ENCODE measurements around the gene SLC39A13. TPM values are rescaled to one million over a fixed set of nuclear protein-coding genes. Genes with fewer than 3 reads are reported as not detected.

Gene SLC39A13

GRCh38 chr11:47461876-47462275, 53.5 kb downstream of the SLC39A13 start:
- DNase-seq (ENCODE audit: low read depth in 1 of 2, low spot score in 1 of 2) = no peak
- H3K4me3 ChIP-seq (replicated peaks; ENCODE audit: insufficient read depth, low read length) = no peak overlapping the region
- no peak overlapping the region for H3K27ac ChIP-seq (replicated peaks)
- TF ChIP-seq CTCF (IDR thresholded peaks at IDR 0.05; ENCODE audit: insufficient read depth, low read length) (no peak), POLR2AphosphoS5 (IDR thresholded peaks at IDR 0.05; ENCODE audit: low read depth) (no peak), SPI1 (IDR thresholded peaks at IDR 0.05; ENCODE audit: borderline replicate concordance, low read depth) (no peak), GABPA (IDR thresholded peaks at IDR 0.05; ENCODE audit: low read depth) (no peak), REST (IDR thresholded peaks at IDR 0.05; ENCODE audit: insufficient replicate concordance, low read depth) (no peak)
- H3K27me3 ChIP-seq (ENCODE audit: insufficient read depth, poor library complexity, severe bottlenecking) = no peaks in the 10 kb centered on the region

- TF ChIP-seq POLR2AphosphoS5 (IDR thresholded peaks at IDR 0.05; ENCODE audit: low read depth) = no peak
- no peak for TF ChIP-seq REST (IDR thresholded peaks at IDR 0.05; ENCODE audit: insufficient replicate concordance, low read depth)
- no peak for TF ChIP-seq CTCF (IDR thresholded peaks at IDR 0.05; ENCODE audit: insufficient read depth, low read length)
- no peak for TF ChIP-seq GABPA (IDR thresholded peaks at IDR 0.05; ENCODE audit: low read depth)
- no peak for TF ChIP-seq SPI1 (IDR thresholded peaks at IDR 0.05; ENCODE audit: borderline replicate concordance, low read depth)
- no peak for DNase-seq (ENCODE audit: low read depth in 1 of 2, low spot score in 1 of 2)
- no peak overlapping the region for H3K27ac ChIP-seq (replicated peaks)
- no peak overlapping the region for H3K4me3 ChIP-seq (replicated peaks; ENCODE audit: insufficient read depth, low read length)
- H3K27me3 ChIP-seq (ENCODE audit: insufficient read depth, poor library complexity, severe bottlenecking) = no peaks in the 10 kb centered on the region
Observed at GRCh38 chr11:47464483-47464882, 56.1 kb downstream of the SLC39A13 start.

Small RNA genes within 50 kb of the gene (microRNA-seq; reads per million reads assigned to microRNA genes)
- gene MIR4487 = not detected

All from HL-60 (cell line).